GM12873 (cell line): Measurements from ENCODE around the gene PON2.

Source experiments
- TF ChIP-seq, protein P1 (sequence below): IDR thresholded peaks from 2 replicates; pipeline ENCODE4 v1.5.1; 2012; ENCODE audit warnings: low read depth, mild to moderate bottlenecking, moderate library complexity, low read length, control low read depth; ENCODE audit not compliant: insufficient read depth; ENCODE audit errors: missing control alignments

Gene PON2

DNA sequence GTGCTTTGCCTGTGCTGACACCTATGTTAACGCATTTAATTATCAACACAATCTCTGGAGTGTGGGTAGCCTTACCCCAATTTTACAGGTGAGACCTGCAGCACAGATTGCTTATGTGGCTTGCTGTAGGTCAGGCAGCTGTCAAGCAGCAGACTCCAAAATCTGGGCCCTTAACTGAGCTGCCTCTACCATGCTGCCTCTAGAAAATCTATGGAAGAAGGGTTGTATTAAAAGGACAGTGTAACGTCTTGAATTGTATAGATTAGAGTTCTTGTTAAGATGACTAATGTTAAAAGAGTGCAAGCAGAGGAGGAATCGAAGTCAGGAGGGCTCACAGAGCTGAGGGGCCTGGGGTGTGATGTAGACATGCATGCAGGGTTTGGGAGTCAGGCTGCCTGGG, 37.4 kb downstream of the PON2 start:
- TF ChIP-seq, protein P1, sequence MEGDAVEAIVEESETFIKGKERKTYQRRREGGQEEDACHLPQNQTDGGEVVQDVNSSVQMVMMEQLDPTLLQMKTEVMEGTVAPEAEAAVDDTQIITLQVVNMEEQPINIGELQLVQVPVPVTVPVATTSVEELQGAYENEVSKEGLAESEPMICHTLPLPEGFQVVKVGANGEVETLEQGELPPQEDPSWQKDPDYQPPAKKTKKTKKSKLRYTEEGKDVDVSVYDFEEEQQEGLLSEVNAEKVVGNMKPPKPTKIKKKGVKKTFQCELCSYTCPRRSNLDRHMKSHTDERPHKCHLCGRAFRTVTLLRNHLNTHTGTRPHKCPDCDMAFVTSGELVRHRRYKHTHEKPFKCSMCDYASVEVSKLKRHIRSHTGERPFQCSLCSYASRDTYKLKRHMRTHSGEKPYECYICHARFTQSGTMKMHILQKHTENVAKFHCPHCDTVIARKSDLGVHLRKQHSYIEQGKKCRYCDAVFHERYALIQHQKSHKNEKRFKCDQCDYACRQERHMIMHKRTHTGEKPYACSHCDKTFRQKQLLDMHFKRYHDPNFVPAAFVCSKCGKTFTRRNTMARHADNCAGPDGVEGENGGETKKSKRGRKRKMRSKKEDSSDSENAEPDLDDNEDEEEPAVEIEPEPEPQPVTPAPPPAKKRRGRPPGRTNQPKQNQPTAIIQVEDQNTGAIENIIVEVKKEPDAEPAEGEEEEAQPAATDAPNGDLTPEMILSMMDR: no peak

DNA sequence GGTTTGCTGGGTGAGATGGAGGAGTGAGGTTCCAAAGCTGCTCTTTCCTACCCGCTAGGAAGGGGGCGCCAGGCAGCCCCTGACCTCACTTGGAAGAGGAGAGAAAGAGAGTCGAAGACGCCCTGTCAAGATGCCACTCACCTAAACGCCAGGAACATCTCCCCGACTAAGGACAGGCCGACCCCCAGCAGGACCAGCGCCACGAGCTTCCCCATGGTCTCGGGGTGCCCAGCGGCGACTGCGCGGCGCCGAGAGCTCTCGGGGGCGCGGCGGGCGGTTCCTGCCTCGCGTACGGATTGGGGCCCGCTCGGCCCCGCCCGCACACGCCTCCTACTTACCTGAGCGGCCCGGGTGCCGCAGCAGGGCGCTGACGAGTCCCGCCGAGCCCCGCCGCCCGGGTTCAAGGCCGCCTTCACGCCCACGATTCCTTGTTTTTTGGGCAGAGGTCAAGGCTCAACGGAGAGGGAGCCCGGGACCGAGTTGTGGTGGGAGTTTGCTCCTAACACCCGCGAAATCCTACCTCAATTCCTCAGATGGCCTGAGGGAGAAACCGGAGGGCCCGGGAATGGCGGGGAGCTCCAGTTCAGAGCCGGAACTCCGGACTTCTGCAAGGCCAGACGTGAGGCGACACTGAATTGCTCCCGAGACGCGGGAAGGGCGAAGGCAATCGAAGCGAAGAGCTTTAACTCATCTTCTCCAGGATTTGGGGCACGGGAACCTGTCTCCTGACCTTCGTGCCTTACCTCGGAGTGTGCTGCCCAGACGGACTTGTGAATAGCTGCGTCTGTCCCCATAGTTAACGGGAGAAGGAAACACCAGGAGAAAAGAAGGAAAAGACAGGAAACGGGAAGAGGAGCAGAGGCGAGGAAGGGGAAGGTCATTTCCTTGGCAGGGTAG, 38.4 kb downstream of the PON2 start, which contains the start of gene PON3:
Gene PON3 (minus strand): TSS at position 240 of the 897 bp plus-strand sequence. CDS start 25 bp downstream, at position 215.
- TF ChIP-seq, protein P1: peak; percentile 29

DNA sequence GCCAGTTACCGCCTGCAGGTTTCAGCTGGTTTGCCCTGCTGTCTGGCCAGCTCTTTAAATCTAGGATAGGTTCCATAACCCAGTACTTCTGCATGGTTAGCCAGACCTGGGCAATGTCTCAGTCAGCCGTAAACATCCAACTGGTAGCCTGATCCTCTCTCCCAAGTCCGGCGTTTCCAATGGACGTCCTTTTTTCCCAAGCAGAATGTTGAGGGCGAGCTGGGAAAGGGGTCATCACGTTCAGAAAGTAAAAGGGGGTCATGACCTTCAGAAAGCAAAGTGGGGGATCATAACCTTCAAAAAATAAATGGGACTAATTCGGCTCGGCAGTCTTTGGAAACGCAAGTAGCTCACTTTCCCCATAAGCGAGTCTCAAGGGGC, 39.1 kb downstream of the PON2 start:
- TF ChIP-seq, protein P1: no peak

DNA sequence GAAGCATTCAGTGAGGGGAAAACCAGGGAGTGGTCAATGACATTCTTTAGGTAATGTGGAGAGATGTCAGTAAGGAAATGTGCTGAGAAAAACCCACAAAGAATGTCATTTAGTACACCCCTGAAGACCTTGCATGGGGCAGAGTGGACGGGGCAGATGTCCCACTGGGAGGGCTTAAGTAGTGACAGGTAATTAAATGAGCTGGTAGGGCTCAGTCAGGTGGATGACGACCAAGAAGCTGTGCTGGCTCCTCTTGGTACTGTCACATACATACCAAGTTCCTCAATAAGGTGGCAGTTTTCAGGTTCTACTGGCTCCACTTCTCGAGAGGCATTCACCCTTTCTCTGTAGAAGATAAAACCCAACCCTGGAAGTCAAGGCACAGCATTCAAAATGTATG, 40.5 kb downstream of the PON2 start:
- TF ChIP-seq, protein P1: no peak

DNA sequence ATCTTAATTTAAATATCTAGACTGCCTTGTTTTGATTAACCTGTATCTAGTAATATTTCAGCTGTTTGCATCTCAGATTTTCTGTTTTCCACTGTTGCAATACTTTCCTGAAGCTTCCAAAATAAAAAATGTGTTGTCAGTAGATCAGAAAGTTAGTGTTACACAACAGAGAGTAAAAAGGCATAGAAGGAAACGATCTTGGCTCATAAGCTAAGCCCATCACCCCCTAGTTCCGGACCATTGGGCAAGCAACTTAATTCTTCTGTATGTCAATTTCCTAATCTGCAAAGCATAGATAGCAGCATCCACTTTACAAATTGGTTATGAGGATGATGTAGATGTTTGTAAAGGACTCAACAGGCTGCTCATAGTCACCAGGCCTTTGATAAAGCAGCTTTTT, 43.1 kb downstream of the PON2 start:
- TF ChIP-seq, protein P1: no peak

DNA sequence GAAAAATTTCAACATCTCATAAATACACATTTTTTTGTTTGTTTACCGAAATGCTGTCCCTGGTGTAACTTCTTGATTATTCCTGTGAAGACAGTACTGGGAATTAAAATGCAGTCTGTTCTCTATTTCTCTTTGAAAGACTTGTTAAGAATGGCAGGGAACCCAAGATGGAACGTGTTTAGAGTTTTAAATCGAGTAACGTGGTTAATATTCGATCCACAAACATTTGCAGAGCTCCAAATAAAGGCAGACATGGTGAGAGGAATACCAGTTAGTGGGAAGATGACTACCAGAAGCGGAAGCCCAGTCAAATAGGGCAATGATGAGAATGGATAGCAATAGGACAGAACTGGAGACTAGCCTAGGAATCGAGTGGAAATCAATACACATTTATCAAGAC, 45.3 kb downstream of the PON2 start:
- TF ChIP-seq, protein P1: no peak

DNA sequence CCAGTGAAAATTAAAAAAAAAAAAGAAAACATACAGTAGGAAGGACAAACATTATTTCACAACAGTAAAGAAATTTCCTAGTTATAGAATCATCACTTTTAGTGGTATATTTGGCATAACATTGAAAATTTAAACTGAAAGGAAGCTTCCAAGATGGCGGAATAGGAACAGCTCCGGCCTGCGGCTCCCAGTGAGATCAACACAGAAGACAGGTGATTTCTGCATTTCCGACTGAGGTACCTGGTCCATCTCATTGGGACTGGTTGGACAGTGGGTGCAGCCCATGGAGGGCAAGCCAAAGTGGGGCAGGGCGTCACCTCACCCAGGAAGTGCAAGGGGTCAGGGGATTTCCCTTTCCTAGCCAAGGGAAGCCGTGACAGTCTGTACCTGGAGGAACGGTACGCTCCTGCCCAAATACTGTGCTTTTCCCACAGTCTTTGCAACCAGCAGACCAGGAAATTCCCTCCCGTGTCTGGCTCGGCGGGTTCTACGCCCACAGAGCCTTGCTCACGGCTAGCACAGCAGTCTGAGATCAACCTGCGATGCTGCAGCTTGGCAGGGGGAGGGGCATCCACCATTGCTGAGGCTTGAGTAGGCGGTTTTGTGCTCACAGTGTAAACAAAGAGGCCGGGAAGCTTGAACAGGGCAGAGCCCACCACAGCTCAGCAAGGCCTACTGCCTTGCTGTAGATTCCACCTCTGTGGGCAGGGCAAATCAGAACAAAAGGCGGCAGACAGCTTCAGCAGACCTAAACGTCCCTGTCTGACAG, 58.0 kb downstream of the PON2 start:
- TF ChIP-seq, protein P1: no peak
